RWPE2 (cell line): ENCODE measurements around the gene MEF2C.

Experiments
- ATAC-seq: fragments of 200-7000 bp; cut with Tn5 transposase; 3 replicates; pipeline ENCODE4 v1.9.1; 2021; ENCODE audit warnings: low read depth
- DNase-seq: peaks from one replicate; pipeline ENCODE4 v3.0.0-alpha.2; 2020; ENCODE audit warnings: low spot score
- H3K27ac ChIP-seq: fragments of 450-650 bp; 2 replicates; pipeline ENCODE4 v1.5.1; 2017; ENCODE audit warnings: mild to moderate bottlenecking; ENCODE audit not compliant: poor library complexity, severe bottlenecking
- H3K27me3 ChIP-seq: fragments of 250-450 bp; sonication (Bioruptor Pico); 2 replicates; pipeline ENCODE4 v1.5.1; 2021; ENCODE audit warnings: mild to moderate bottlenecking, moderate library complexity; ENCODE audit not compliant: insufficient read depth, poor library complexity, severe bottlenecking
- H3K36me3 ChIP-seq: fragments of 250-450 bp; sonication (Bioruptor Pico); 2 replicates; pipeline ENCODE4 v1.5.1; 2020; ENCODE audit warnings: low read depth, mild to moderate bottlenecking, moderate library complexity
- H3K4me1 ChIP-seq: fragments of 250-450 bp; sonication (Bioruptor Pico); 2 replicates; pipeline ENCODE4 v1.5.1; 2021; ENCODE audit warnings: mild to moderate bottlenecking, moderate library complexity; ENCODE audit not compliant: insufficient read depth, poor library complexity, severe bottlenecking
- H3K4me3 ChIP-seq: fragments of 250-450 bp; sonication (Bioruptor Pico); 2 replicates; pipeline ENCODE4 v1.5.1; 2021; ENCODE audit warnings: mild to moderate bottlenecking, moderate library complexity; ENCODE audit not compliant: severe bottlenecking
- H3K9me3 ChIP-seq: fragments of 250-450 bp; sonication (Bioruptor Pico); 2 replicates; pipeline ENCODE4 v1.5.1; 2021; ENCODE audit warnings: mild to moderate bottlenecking, moderate library complexity; ENCODE audit not compliant: severe bottlenecking
- TF ChIP-seq, protein P1 (sequence below): fragments of 450-650 bp; IDR thresholded peaks from one replicate; pipeline ENCODE4 v1.5.1; 2017; ENCODE audit warnings: mild to moderate bottlenecking, moderate library complexity; ENCODE audit not compliant: poor library complexity, severe bottlenecking

The MEF2C gene

DNA sequence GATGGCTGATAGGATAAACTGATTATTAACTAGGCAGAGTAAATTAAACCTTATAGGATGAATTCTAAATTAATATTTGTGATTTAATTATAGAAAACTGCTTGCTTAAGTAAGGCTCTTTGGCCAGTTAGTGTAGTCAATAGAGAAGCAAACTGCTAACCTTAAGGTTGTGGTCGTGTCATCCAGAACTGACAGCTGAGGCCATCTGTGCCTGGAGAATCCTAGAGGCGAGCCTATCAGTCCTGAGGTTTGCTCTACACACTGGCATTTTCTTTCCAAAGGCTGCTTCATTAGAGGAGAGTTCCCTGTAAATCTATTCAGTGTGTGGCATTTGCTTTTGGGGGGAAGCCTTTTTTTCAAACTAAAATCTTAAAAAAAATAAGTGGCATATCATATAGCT lies 169.2 kb downstream of the MEF2C start:
- no peaks in the 10 kb centered on the region for H3K36me3 ChIP-seq
- no peak overlapping the region for H3K27ac ChIP-seq
- ATAC-seq (no peak), DNase-seq (no peak)
- TF ChIP-seq, protein P1, sequence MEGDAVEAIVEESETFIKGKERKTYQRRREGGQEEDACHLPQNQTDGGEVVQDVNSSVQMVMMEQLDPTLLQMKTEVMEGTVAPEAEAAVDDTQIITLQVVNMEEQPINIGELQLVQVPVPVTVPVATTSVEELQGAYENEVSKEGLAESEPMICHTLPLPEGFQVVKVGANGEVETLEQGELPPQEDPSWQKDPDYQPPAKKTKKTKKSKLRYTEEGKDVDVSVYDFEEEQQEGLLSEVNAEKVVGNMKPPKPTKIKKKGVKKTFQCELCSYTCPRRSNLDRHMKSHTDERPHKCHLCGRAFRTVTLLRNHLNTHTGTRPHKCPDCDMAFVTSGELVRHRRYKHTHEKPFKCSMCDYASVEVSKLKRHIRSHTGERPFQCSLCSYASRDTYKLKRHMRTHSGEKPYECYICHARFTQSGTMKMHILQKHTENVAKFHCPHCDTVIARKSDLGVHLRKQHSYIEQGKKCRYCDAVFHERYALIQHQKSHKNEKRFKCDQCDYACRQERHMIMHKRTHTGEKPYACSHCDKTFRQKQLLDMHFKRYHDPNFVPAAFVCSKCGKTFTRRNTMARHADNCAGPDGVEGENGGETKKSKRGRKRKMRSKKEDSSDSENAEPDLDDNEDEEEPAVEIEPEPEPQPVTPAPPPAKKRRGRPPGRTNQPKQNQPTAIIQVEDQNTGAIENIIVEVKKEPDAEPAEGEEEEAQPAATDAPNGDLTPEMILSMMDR, result no peak
- H3K4me3 ChIP-seq, result no peak overlapping the region
- no peaks in the 10 kb centered on the region for H3K4me1 ChIP-seq
- peaks cover 20% of the 10 kb centered on the region for H3K27me3 ChIP-seq
- H3K9me3 ChIP-seq, result no peaks in the 10 kb centered on the region

DNA sequence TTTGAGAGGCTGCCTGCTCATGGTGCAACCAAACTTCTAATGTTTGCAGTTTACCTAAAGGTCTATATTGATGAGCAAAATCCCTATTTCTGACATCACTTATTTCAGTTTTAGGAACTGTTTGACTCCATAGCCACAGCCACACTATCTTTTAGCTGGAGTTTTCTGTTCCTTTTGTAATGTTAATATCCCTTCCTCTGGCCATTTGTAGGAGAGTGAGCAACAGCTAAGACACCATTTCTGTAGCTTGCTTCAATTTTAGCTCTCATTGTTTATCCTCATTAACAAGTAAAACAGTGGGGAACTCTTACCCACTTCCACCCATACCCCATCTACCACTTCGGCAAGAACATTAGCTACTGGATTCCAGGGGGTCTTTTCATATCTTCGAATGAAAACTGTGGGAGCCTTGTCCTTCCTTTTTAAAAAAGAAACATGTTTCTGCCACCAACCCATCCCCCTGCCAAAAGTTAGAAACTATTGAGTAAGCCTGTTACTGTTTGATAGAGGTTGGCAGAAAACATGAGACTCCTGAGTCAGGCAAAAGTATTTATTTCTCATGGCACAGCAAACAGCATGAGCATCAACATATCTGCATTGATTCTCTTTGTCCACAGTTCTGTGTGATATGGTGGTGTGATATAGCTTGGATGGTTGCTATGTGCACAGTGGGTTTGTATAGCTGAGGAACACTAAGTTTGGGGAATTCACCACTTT lies 174.1 kb downstream of the MEF2C start:
- no peak for ATAC-seq
- Histone ChIP-seq H3K27ac (no peak overlapping the region), H3K27me3 (peaks cover 14% of the 10 kb centered on the region), H3K4me1 (no peaks in the 10 kb centered on the region), H3K4me3 (no peak overlapping the region), H3K9me3 (no peaks in the 10 kb centered on the region), H3K36me3 (no peaks in the 10 kb centered on the region)
- no peak for DNase-seq
- TF ChIP-seq, protein P1, result no peak

DNA sequence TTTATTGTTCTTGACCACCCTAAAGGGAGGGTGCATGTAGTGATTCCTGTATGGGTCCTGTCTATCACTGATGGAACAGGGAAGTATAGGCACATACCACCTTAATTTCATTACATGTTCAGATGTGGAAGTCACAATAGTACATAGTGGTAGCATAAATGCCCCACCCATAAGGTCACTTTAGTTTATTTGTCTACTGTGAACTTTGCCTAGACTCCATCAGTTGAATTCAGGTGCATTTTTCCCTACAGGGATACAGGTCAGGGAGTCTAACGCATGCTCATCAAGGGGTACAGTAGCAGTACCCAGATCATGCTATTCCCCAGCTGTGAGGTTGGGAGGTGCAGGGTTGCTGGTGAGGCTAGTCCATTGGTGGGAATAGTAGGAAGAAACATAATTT lies 175.0 kb downstream of the MEF2C start:
- Histone ChIP-seq H3K27ac (no peak overlapping the region), H3K4me1 (no peaks in the 10 kb centered on the region), H3K4me3 (no peak overlapping the region), H3K36me3 (no peaks in the 10 kb centered on the region), H3K27me3 (peaks cover 16% of the 10 kb centered on the region), H3K9me3 (no peaks in the 10 kb centered on the region)
- TF ChIP-seq, protein P1, result no peak
- no peak for ATAC-seq
- DNase-seq, result no peak

- no peak for DNase-seq
Observed at GRCh38 chr5:88707216-88707965, 175.6 kb downstream of the MEF2C start.

More at GRCh38 chr5:88707216-88707965, 175.6 kb downstream of the MEF2C start:
- no peaks in the 10 kb centered on the region for H3K9me3 ChIP-seq
- no peak overlapping the region for H3K27ac ChIP-seq
- no peaks in the 10 kb centered on the region for H3K36me3 ChIP-seq
- no peak for ATAC-seq
- H3K27me3 ChIP-seq, result peaks cover 16% of the 10 kb centered on the region
- H3K4me3 ChIP-seq, result no peak overlapping the region
- TF ChIP-seq, protein P1, result no peak
- no peaks in the 10 kb centered on the region for H3K4me1 ChIP-seq
